Fibroblast of the aortic adventitia (primary cell): Measurements from ENCODE around the gene FGGY. TPM values are rescaled to one million over a fixed set of nuclear protein-coding genes. Genes with fewer than 3 reads are reported as not detected.

ENCODE experiments used
- DNase-seq: peaks from one replicate; pipeline ENCODE4 v3.0.0-alpha.2; 2010; ENCODE audit warnings: low read depth
- H3K4me3 ChIP-seq: 2 replicates; pipeline ENCODE4 v1.5.1; 2011; ENCODE audit warnings: low read depth, mild to moderate bottlenecking, control low read depth, low read length, moderate library complexity
- CTCF ChIP-seq: IDR thresholded peaks from 2 replicates; pipeline ENCODE4 v1.5.1; 2011; ENCODE audit warnings: mild to moderate bottlenecking, low read length, control low read depth, inconsistent platforms; ENCODE audit not compliant: insufficient read depth
- total RNA-seq: library from RNA; depleted of rRNA; stranded (reverse); fragments of >200 nt; gene quantifications from 2 replicates; pipeline ENCODE4 v1.2.3, GENCODE V29; 2012; ENCODE audit warnings: low replicate concordance

The FGGY gene
- total RNA-seq, 1 donor = 17.5 TPM

GRCh38 chr1:59678493-59679228 is 381.8 kb downstream of the FGGY start:
- H3K4me3 ChIP-seq = no peak overlapping the region
- DNase-seq = peak; percentile 88
- TF ChIP-seq CTCF = no peak

- TF ChIP-seq CTCF = no peak
- no peak for DNase-seq
- H3K4me3 ChIP-seq = no peak overlapping the region
Measured at GRCh38 chr1:59680044-59680443, 383.1 kb downstream of the FGGY start.

- DNase-seq = peak; percentile 26
- TF ChIP-seq CTCF = no peak
- H3K4me3 ChIP-seq = no peak overlapping the region
Measured at GRCh38 chr1:59682396-59683080, 385.6 kb downstream of the FGGY start.

- no peak overlapping the region for H3K4me3 ChIP-seq
- no peak for TF ChIP-seq CTCF
- DNase-seq = no peak
Measured at GRCh38 chr1:59683197-59683596, 386.3 kb downstream of the FGGY start.

- TF ChIP-seq CTCF = no peak
- no peak for DNase-seq
- H3K4me3 ChIP-seq = no peak overlapping the region
Measured at GRCh38 chr1:59684698-59685097, 387.8 kb downstream of the FGGY start.

- H3K4me3 ChIP-seq = no peak overlapping the region
- no peak for TF ChIP-seq CTCF
- DNase-seq = no peak
Measured at GRCh38 chr1:59685101-59685500, 388.2 kb downstream of the FGGY start.
